Lung (tissue), 12 donors: ENCODE measurements around the gene MPG. TPM values are rescaled to one million over a fixed set of nuclear protein-coding genes. Genes with fewer than 3 reads are reported as not detected.
A peak's percentile ranks its signal among the peaks of the same experiment; 100 is the strongest.

ENCODE experiments used
- ATAC-seq: fragments of 200-7000 bp; cut with Tn5 transposase; one replicate; pipeline ENCODE4 v1.9.1; 2020; ENCODE audit warnings: moderate number of reproducible peaks; ENCODE audit not compliant: insufficient read depth, low FRiP score
- DNase-seq, 3 donors: peaks; one replicate each; pipeline ENCODE4 v3.0.0-alpha.2; 2013 to 2017
- H3K27ac ChIP-seq, 2 donors: one replicate each; pipeline ENCODE4 v1.5.1; 2013; ENCODE audit warnings: mild to moderate bottlenecking in 2 of 2, moderate library complexity in 2 of 2, control low read depth in 1 of 2, inconsistent platforms in 1 of 2, low read depth in 1 of 2, low read length in 1 of 2
- H3K27me3 ChIP-seq, 3 donors: one replicate each; pipeline ENCODE4 v1.5.1; 2013; ENCODE audit warnings: low read length in 2 of 3; ENCODE audit not compliant: control insufficient read depth in 3 of 3, insufficient read depth in 3 of 3
- H3K36me3 ChIP-seq, 4 donors: one replicate each; pipeline ENCODE4 v1.5.1; 2013; ENCODE audit warnings: low read length in 4 of 4, mild to moderate bottlenecking in 1 of 4, moderate library complexity in 1 of 4; ENCODE audit not compliant: control insufficient read depth in 4 of 4, insufficient read depth in 4 of 4
- H3K4me1 ChIP-seq, 5 donors: one replicate each; pipeline ENCODE4 v1.5.1; 2013; ENCODE audit warnings: low read length in 5 of 5, mild to moderate bottlenecking in 2 of 5, moderate library complexity in 1 of 5; ENCODE audit not compliant: control insufficient read depth in 5 of 5, insufficient read depth in 5 of 5
- H3K4me3 ChIP-seq: one replicate; pipeline ENCODE4 v1.5.1; 2013; ENCODE audit warnings: mild to moderate bottlenecking, control low read depth, moderate library complexity
- H3K9ac ChIP-seq, 2 donors: one replicate each; pipeline ENCODE4 v1.5.1; 2013; ENCODE audit warnings: low read length in 2 of 2, control low read depth in 1 of 2; ENCODE audit not compliant: insufficient read depth in 1 of 2
- H3K9me3 ChIP-seq, 4 donors: one replicate each; pipeline ENCODE4 v1.5.1; 2013; ENCODE audit warnings: low read length in 3 of 4, mild to moderate bottlenecking in 1 of 4, moderate library complexity in 1 of 4; ENCODE audit not compliant: control insufficient read depth in 4 of 4, insufficient read depth in 3 of 4
- WGBS, 2 donors: extraction: QIAGEN DNeasy Blood & Tissue Kit; methylation state at CpG; one replicate each; pipeline ENCODE4 v1.1.7; 2013; 5-methylcytosine and 5-hydroxymethylcytosine counted together
- polyA plus RNA-seq, 2 donors: library from polyadenylated mRNA; stranded (reverse); fragments of 200-250 nt; gene quantifications; one replicate each; pipeline ENCODE4 v1.2.1, GENCODE V29; 2013
- total RNA-seq, 2 donors: library from RNA; depleted of rRNA in 1 of 2; stranded (reverse); fragments of >200 nt in 1 of 2; gene quantifications; one replicate each; pipeline ENCODE4 v1.2.1, GENCODE V29; 2014 to 2021
- TF ChIP-seq, protein P1 (sequence below): IDR thresholded peaks from 2 replicates; pipeline ENCODE4 v1.5.1; 2012; ENCODE audit warnings: mild to moderate bottlenecking; ENCODE audit errors: control extremely low read depth, extremely low read depth
- donor health status: control.
- donor health status: control.
- donor health status: Bipolar disorder and iron deficiency.
- donor health status: healthy.
- donor health status: DM: yes; HTN: yes; CAD: no.

Gene MPG
- total and polyA plus RNA-seq, 4 donors: 61.1 to 101 (median 79.6) TPM

DNA sequence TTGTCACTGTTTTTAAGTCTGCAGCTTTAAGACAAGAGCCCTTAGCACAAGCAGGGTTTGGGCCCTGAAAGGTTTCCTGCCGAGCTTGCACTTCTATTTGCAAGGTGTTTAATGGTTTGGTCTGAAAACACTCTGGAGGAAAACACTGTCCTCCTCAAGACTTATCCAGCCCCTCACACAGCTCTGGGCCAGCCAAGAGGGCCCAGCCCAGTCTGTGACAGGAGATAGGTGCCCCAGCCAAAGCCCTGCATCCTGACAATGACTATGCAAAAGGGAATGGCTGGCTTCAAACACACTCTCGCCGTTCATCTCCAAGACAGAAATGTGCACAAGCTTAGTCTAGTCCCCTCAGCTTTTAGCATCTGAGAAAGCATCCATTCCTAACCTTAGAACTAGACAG is 26.9 kb downstream of the MPG start:
- 56 to 74% methylated on average over 3 of the region's 3 CpGs for WGBS, 2 donors
- no peak for DNase-seq
- Histone ChIP-seq H3K9me3 (no peaks in the 10 kb centered on the region), H3K27ac (no peak overlapping the region), H3K36me3 (peaks cover 8 to 16% (median 14%) of the 10 kb centered on the region in 4 donors), H3K9ac (no peak overlapping the region), H3K27me3 (no peaks in the 10 kb centered on the region), H3K4me1 (peaks cover 0 to 15% (median 2%) of the 10 kb centered on the region in 5 donors), H3K4me3 (no peak overlapping the region)
- ATAC-seq: no peak
- TF ChIP-seq, protein P1, sequence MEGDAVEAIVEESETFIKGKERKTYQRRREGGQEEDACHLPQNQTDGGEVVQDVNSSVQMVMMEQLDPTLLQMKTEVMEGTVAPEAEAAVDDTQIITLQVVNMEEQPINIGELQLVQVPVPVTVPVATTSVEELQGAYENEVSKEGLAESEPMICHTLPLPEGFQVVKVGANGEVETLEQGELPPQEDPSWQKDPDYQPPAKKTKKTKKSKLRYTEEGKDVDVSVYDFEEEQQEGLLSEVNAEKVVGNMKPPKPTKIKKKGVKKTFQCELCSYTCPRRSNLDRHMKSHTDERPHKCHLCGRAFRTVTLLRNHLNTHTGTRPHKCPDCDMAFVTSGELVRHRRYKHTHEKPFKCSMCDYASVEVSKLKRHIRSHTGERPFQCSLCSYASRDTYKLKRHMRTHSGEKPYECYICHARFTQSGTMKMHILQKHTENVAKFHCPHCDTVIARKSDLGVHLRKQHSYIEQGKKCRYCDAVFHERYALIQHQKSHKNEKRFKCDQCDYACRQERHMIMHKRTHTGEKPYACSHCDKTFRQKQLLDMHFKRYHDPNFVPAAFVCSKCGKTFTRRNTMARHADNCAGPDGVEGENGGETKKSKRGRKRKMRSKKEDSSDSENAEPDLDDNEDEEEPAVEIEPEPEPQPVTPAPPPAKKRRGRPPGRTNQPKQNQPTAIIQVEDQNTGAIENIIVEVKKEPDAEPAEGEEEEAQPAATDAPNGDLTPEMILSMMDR: no peak

DNA sequence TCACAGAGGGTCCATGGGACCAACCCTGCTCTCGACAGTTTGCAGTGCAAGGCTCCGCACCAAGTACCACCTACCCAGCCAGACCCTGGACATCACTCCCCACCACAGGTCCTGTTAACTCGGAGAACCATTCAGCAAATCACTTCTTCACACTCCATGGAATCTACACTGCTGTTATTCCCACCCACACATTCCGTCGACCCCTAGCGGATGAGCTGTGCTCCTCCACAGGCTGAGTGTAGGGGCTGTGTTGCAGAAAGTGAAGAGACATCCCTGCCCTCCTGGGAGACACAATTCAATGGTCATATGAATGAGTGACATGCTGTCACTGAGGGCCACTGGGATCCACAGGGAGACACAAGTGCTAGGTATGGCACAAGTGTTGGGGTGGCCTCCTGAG is 27.5 kb downstream of the MPG start:
- 93 to 97% methylated on average over 6 of the region's 6 CpGs for WGBS, 2 donors
- DNase-seq: no peak
- H3K4me3 ChIP-seq: no peak overlapping the region
- peaks cover 0 to 15% (median 2%) of the 10 kb centered on the region in 5 donors for H3K4me1 ChIP-seq
- TF ChIP-seq, protein P1: no peak
- H3K9ac ChIP-seq: no peak overlapping the region
- H3K27ac ChIP-seq: no peak overlapping the region
- no peaks in the 10 kb centered on the region for H3K27me3 ChIP-seq
- H3K9me3 ChIP-seq: no peaks in the 10 kb centered on the region
- H3K36me3 ChIP-seq: peaks cover 11 to 16% (median 15%) of the 10 kb centered on the region in 4 donors
- ATAC-seq: no peak

DNA sequence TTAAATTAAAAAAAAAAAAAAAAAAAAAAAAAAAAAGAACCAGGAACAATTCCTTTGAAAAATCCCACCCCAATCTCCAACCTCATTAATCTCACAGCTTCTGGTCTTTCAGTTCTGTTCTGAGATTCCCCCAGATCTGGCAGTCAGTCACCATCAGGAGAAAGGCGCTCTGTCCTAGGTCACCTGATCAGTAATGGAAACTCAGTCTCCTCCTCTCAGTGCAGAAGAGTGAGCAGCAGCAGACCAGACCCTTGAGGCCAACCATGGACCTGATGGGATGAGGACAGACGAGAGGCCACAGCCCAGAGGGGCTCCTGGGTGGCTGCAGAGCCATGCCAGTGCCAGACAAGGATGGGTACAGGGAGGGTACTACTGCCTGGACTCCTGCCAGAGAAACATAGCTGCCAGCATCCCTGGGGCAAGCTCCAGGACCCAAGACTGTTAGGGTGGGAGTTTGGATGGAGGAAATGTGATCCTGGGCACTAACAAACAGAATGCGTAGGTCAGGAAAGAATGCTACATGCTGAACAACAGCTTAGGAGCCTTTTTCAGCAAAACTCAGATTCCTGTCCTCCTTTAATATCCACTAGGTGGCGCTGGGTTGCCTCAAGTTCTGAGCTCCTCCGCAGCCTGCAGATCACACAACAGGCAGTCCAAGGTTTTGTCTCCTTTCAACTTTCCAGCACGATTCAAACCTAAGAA is 28.7 kb downstream of the MPG start:
- no peak overlapping the region for H3K4me3 ChIP-seq
- no peaks in the 10 kb centered on the region for H3K27me3 ChIP-seq
- no peaks in the 10 kb centered on the region for H3K9me3 ChIP-seq
- peaks cover 11 to 16% (median 15%) of the 10 kb centered on the region in 4 donors for H3K36me3 ChIP-seq
- peak; percentile 72 to 88 (median 84) for DNase-seq
- no peak overlapping the region for H3K9ac ChIP-seq
- no peak for ATAC-seq
- H3K27ac ChIP-seq: no peak overlapping the region
- TF ChIP-seq, protein P1: peak; percentile 77
- H3K4me1 ChIP-seq: peaks cover 0 to 11% (median 0%) of the 10 kb centered on the region in 5 donors
- WGBS, 2 donors: 30 to 38% methylated on average over 6 of the region's 6 CpGs
